Keratinocyte (primary cell): ENCODE measurements around the gene C7.

Experiments
- CTCF ChIP-seq, 3 experiments: IDR thresholded peaks in 1 of 3; conservative IDR thresholded peaks in 1 of 3; optimal IDR thresholded peaks in 1 of 3; 2 replicates in 2 of 3; 3 replicates in 1 of 3; pipeline versions ENCODE3 to v1.5.1; 2011; ENCODE audit warnings: low read length in 3 of 3, mild to moderate bottlenecking in 3 of 3, moderate library complexity in 2 of 3, control low read depth in 1 of 3, inconsistent platforms in 1 of 3; ENCODE audit not compliant: insufficient read depth in 2 of 3; ENCODE audit errors: extremely low read depth in 1 of 3
- EZH2 ChIP-seq: IDR thresholded peaks from one replicate; pipeline ENCODE4 v1.6.1; 2012; ENCODE audit warnings: inconsistent platforms, mild to moderate bottlenecking, low read length, moderate library complexity

GRCh38 chr5:40995801-40996586 is 86.7 kb downstream of the C7 start:
- no peak for TF ChIP-seq CTCF (optimal IDR thresholded peaks at IDR 0.05 in 1 of 3, IDR thresholded peaks at IDR 0.05 in 1 of 3, conservative IDR thresholded peaks at IDR 0.05 in 1 of 3; ENCODE audit: extremely low read depth in 1 of 3, insufficient read depth in 2 of 3, low read length in 3 of 3)
- no peak for TF ChIP-seq EZH2
